Stimulated activated CD4-positive, alpha-beta T cell treated with anti-CD3 and anti-CD28 coated beads, Interleukin-12 subunit alpha, Interleukin-12 subunit beta, amount 100 ng/mL, for 24 hours (primary cell): ENCODE measurements around the gene MAGI1.

Source experiments
- DNase-seq, 2 experiments: peaks; one replicate each; pipeline ENCODE4 v3.0.0-alpha.2; 2020; ENCODE audit warnings: low read depth in 2 of 2

Gene MAGI1

GRCh38 chr3:65669163-65669875 lies 369.4 kb downstream of the MAGI1 start:
- DNase-seq = no peak

GRCh38 chr3:65667963-65668362 lies 370.8 kb downstream of the MAGI1 start:
- no peak for DNase-seq

DNA sequence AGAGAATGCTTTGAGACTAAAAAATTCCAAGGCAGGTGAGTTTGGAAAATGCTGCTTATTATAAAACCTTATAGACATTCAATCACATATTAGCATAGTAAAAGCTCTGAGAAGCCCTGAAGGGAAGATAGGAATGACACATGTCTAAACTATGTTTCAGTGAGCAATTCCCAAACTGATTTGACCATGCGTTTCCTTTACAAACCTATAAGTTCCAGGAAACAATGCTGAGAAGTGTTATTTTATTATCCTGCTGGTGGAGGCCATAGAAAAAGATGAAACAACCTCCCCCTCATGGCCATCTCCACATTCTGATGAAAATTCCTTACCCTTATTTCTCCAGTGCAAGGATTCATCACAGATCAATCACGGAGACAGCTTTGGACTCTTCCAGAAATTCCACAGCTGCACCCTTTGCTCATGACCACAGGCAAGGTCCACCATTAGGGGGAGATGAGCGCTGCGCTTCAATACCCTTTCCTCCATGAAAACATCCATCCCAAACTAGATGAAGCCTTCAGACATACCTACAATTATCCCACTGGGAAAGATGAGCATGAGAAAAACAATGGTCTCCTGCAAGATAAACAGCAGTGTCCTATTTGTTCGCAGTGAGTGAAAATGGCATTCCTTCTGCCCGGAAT lies 372.1 kb downstream of the MAGI1 start:
- DNase-seq = no peak

GRCh38 chr3:65665915-65666314 lies 372.8 kb downstream of the MAGI1 start:
- no peak for DNase-seq

DNA sequence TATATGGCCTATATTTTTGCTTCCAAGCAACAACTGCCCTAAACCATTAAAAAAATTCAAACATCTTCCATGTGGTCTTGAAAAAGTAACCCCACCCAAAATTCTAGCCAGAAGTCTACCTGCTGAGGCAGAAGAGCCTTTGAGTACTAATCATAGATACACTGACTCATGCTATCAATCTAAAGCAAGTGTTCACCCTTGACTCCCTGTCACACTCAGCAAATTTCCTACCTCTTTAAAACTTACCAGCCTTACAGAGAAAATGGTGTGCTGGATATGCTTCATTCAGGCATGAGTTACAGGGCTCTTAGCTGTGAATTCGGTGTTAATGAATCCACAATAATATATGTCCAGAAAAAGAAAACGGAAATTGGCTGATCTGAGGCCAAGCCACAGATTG lies 373.8 kb downstream of the MAGI1 start:
- DNase-seq = no peak

DNA sequence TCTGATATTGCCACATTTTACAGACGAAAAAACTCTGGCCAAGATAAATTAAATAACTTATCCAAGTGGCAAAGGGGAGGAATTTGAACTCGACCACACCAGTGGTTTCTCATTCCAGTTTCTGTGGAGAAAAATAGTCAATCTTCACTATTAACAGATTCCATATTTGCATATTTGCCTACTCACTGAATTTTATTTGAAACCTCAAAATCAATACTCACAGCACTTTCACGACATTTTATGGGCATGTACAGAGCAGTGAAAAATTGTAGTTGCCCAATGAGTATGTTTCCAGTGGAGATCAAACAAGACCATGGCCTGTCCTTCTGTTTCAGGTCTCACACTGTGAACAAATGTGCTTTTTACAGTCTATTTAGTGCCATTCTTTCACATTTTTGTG lies 374.3 kb downstream of the MAGI1 start:
- no peak for DNase-seq

DNA sequence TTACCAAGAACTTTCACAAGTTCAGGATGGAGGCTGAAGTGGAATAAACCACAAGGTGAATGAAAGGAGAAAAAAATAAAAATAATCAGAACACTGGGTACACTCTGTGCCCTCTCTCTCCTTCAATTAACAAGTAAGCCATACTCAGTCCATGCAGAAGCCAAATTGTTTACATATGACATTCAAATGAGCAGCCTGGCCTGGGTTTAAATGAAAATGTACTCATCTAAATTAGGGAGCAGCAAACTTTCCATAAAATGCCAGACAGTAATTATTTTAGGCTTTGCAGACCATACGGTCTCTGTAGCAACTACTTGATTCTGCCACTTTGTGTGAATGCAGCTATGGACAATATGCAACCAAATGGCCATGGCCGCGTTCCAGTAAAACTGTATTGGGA lies 376.6 kb downstream of the MAGI1 start:
- no peak for DNase-seq

GRCh38 chr3:65660000-65660598 lies 378.6 kb downstream of the MAGI1 start:
- DNase-seq = no peak

DNA sequence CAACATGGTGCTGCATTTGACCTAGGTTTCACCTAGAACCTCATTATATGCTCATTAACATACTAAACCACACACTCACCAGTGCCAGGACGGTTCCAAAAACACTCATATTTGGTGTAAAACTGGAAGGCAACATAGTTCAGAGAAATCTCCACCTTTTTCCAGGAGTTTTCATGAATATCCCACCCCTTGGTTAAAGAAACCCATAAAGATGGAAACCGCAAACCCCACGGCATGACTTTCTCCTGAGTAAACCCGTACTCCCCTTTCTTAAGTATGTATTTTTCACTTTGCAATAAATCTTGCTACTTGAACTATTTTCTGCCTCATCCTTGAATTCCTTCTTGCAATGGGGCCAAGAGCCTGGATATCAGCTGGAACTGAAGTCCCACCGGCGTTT lies 379.3 kb downstream of the MAGI1 start:
- no peak for DNase-seq

GRCh38 chr3:65658401-65658800 lies 380.3 kb downstream of the MAGI1 start:
- DNase-seq = no peak

DNA sequence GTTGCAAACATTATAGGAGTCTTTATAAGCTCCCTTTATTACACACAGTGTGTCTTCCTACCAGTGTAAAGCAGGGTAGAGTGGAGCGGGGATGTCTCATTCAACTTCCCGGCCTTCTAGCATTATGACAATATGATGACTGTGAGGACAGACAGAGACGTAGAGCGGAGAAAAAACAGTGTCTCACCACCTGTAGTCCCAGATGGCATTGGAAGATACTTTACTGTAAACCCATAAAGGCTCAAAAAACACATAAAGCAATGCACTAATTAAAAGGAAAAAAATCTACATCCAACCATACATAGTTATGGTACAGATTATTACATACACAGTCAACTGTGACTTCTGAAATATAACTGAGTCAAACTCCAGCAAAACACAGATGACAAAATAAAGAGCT lies 383.7 kb downstream of the MAGI1 start:
- no peak for DNase-seq

DNA sequence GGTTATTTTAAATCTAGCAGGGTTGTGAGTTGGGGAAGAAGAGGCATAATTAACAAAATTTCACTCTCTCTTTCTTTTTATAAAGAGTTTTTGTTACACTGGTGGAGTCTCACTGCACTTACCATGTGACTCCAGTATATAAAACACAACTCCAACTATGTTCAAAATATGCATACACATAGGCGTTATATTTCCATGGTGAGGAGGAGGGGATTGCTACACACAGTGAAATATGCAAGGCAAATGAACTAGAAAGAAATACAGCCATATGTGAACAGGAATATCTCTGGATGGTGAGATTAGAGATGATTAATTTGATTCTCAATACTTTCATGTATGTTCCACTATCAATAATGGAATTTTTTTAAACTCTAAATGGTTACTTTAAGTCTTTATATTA lies 385.0 kb downstream of the MAGI1 start:
- DNase-seq = no peak

DNA sequence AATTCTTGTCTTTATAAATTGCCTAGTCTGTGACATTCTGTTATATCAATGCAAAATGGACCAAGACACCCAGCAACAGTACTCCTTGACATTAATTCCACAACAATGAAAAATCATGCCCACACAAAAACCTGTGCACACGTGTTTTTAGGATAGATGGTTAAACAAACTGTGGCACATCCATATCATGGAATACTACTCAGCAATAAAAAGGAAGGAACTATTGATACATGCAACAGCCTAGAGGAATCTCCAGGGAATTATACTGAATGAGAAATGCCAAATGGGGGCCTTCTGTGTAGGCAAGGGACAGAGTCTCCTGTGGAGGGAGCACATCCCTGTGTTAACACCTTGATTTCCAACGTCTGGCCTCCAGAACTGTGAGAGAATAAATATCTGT lies 388.5 kb downstream of the MAGI1 start:
- no peak for DNase-seq

GRCh38 chr3:65647369-65647768 lies 391.3 kb downstream of the MAGI1 start:
- no peak for DNase-seq

DNA sequence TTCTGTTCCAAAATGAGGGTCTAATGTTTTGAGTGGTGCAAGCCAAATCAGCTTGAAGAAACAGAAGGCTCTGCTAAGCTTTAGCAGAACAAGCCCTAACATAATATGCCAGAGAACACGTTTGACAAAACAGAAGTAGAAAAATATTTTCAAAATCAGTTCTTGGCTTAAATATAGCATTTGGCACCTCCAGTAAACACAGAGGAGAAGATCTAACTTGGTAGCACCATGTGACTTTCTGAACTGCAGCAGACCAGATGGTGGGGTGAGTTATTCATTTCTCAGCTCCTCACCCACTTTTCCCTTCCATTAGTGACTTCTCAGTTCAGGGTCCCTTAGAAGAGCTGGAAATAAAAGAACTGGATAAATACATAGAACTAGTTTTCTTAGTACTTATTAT lies 395.8 kb downstream of the MAGI1 start:
- DNase-seq = no peak

GRCh38 chr3:65641777-65642176 lies 396.9 kb downstream of the MAGI1 start:
- DNase-seq = no peak

DNA sequence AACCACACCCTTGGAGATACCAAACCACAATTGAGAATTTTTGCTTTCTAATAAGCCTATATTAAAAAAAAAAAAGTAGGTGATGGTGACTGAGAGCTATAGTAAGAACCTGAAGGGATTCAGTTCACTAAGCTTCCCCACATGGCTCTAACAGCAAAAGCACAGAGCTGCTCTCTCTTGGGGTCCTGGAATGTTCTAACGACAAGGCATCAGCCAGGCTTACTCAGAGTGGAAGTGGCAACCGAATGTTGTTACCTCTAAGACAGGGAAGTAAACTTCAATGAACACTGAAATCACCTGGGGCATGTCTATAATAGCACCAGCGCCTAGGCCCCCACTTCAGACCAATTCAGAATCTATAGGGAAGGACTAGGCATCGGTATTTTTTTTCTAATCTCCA lies 397.7 kb downstream of the MAGI1 start:
- DNase-seq = no peak

DNA sequence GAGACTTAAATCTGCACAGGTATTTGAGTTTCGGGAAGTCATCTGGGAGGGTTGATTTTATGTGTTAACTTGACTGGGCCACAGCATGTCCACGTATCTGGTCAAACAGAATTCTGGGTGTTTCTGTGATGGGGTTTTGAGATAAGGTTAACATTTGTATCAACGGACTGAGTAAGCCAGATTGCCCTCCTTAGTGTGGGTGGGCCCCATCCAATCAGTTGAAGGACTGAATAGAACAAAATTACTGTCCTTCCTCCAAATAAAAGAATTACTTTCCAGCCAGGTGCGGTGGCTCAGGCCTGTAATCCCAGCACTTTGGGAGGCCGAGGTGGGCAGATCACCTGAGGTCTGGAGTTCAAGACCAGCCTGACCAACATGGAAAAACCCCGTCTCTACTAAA lies 399.3 kb downstream of the MAGI1 start:
- no peak for DNase-seq

GRCh38 chr3:65638301-65638700 lies 400.4 kb downstream of the MAGI1 start:
- DNase-seq = no peak

DNA sequence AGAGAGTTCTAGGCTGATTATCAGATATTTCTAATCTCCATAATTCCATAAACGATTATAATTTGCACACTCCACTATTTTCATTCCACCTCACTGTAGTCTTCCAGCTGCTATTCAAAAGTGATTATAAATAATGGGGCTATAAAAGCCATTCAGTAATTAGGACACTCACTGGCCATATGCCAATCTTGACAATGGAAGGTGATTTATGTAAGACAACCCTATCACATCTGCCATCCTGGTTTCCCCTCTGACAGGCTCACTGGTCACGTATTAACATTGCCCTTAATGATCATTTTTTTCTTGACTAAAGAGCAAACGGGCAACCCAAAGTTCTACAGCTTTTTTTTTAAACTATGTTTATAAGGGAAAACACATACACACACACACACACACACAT lies 402.4 kb downstream of the MAGI1 start:
- no peak for DNase-seq

GRCh38 chr3:65635657-65636056 lies 403.1 kb downstream of the MAGI1 start:
- no peak for DNase-seq

DNA sequence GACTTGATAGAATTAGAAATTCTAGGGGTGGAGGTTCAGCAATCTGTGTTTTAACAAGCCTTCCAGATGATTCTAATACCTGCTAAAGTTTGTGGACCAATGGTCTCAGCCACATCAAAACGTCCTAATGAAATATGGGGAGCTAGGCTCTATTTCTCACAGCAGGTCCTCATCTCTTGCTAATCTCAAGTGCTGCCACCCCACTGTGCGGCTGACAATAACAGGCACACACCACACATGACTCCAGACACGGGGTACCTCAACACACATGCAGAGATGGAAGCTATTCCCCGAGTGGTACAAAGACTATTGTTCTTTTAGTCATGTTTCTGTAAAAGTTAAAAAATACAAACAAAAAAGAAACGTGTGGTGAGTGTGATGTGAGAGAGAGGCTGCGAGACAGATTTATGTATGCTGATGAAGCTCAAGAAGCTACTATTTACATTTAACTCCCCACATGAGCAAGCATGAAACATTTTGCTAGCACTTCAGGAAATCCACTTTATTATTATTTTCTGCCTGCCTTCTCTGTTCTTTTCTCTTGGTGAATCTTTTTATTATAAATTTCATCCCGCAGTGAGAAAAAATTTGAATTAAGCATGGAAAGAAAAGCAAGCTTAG lies 405.6 kb downstream of the MAGI1 start:
- DNase-seq = no peak

DNA sequence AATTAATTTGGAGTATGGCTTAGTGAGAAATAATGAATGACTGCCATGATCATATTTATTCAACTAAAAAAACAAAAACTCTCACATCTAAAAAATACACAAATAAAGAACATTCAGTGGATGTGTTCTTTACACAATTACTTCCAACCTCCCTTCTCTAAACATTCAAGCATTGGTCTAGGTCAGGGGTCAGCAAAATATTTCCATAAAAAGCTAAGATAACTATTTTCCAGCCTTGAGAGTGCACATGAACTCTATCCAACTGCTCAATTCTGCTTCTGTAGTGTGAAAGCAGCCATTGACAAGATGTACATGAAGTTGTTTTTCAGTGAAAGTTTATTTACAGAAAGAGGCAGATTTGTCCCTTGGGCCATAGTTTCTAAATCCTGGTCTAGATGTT lies 406.3 kb downstream of the MAGI1 start:
- DNase-seq = no peak
